ENCODE measurements around the gene GSE1.

The GSE1 gene

GRCh38 chr16:85724126-85724879 is 111.2 kb downstream of the GSE1 start:
- H3K4me1 ChIP-seq (ENCODE audit: control insufficient read depth, insufficient read depth, low read length), result no peaks in the 10 kb centered on the region
- no peaks in the 10 kb centered on the region for H3K36me3 ChIP-seq (ENCODE audit: control insufficient read depth in 2 of 2, insufficient read depth in 2 of 2, low read length in 2 of 2)
- no peak overlapping the region for H3K27ac ChIP-seq (ENCODE audit: low read length)
- no peaks in the 10 kb centered on the region for H3K9me3 ChIP-seq (ENCODE audit: control insufficient read depth in 2 of 2, low read length in 2 of 2)
- no peak overlapping the region for H3K9ac ChIP-seq (ENCODE audit: low read length in 2 of 2)
- no peaks in the 10 kb centered on the region for H3K27me3 ChIP-seq (ENCODE audit: control insufficient read depth in 1 of 2, insufficient read depth in 2 of 2, low read length in 2 of 2)
- no peak overlapping the region for H3K4me3 ChIP-seq (ENCODE audit: low read length in 2 of 2)

- no peak overlapping the region for H3K4me3 ChIP-seq (ENCODE audit: low read length in 2 of 2)
- no peaks in the 10 kb centered on the region for H3K4me1 ChIP-seq (ENCODE audit: control insufficient read depth, insufficient read depth, low read length)
- no peak overlapping the region for H3K9ac ChIP-seq (ENCODE audit: low read length in 2 of 2)
- H3K27ac ChIP-seq (ENCODE audit: low read length), result no peak overlapping the region
- H3K9me3 ChIP-seq (ENCODE audit: control insufficient read depth in 2 of 2, low read length in 2 of 2), result no peaks in the 10 kb centered on the region
- no peaks in the 10 kb centered on the region for H3K36me3 ChIP-seq (ENCODE audit: control insufficient read depth in 2 of 2, insufficient read depth in 2 of 2, low read length in 2 of 2)
- H3K27me3 ChIP-seq (ENCODE audit: control insufficient read depth in 1 of 2, insufficient read depth in 2 of 2, low read length in 2 of 2), result no peaks in the 10 kb centered on the region
Measured at GRCh38 chr16:85724936-85725335, 111.8 kb downstream of the GSE1 start.
